ENCODE data around the gene THOP1. TPM values are rescaled to one million over a fixed set of nuclear protein-coding genes. Genes with fewer than 3 reads are reported as not detected.

Gene THOP1
- total RNA-seq (10 to 100 TPM; 23.2 to 61.8 (median 33.9) TPM), polyA plus RNA-seq (10 to 100 TPM; 30.0 to 97.0 (median 51.1) TPM)

DNA sequence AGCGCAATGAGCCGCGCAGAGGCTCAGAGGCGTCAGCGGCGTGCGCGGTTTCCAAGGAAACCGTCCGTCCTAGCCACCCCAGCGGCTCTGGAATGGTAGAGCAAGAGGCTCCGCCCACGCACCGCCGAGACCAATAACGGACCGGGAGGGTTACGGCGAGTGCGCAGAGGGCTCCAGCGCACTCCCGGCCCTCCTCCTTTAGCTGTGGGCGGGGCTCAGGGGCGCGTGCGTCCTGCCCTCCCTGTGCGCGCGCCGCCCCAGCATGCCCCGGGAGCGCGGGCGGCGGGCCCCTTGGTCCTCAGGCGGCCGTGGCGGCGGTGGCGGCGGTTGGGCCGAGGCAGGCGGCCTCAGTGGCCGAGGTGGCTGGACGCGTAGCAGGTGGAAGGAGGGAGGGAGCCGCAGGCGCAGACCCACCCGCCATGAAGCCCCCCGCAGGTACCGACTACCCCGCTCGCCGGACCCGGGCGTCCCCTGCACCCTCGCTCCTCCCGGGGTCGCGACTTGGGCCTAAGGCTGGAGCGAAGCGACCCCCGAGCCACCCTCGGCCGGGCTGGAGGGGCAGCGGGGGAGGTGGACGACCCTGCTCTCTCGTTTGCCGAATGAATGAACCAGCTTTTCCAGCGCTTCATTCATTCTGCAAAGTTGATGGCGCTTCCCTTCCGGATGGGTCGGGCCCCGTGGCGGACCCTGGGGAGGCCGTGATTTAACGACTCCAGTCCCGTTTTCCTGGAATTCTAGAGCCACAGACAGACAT is at the start of gene THOP1:
THOP1 (plus strand) TSS at position 260 of the 754 bp plus-strand sequence; CDS start at position 420, 160 bp downstream.
- TF ChIP-seq, protein P1, sequence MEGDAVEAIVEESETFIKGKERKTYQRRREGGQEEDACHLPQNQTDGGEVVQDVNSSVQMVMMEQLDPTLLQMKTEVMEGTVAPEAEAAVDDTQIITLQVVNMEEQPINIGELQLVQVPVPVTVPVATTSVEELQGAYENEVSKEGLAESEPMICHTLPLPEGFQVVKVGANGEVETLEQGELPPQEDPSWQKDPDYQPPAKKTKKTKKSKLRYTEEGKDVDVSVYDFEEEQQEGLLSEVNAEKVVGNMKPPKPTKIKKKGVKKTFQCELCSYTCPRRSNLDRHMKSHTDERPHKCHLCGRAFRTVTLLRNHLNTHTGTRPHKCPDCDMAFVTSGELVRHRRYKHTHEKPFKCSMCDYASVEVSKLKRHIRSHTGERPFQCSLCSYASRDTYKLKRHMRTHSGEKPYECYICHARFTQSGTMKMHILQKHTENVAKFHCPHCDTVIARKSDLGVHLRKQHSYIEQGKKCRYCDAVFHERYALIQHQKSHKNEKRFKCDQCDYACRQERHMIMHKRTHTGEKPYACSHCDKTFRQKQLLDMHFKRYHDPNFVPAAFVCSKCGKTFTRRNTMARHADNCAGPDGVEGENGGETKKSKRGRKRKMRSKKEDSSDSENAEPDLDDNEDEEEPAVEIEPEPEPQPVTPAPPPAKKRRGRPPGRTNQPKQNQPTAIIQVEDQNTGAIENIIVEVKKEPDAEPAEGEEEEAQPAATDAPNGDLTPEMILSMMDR (IDR thresholded peaks at IDR 0.05): no peak
- peak; percentile 11 to 74 (median 57) for TF ChIP-seq POLR2AphosphoS5 (IDR thresholded peaks at IDR 0.05)
- H3K4me1 ChIP-seq: peaks cover 0 to 49% (median 45%) of the 10 kb centered on the region in 4 donors
- peak within 1 kb of the TSS; percentile 68 to 99 (median 76) for H3K4me3 ChIP-seq
- no peaks in the 10 kb centered on the region for H3K9me3 ChIP-seq
- 0 to 1% methylated on average over 78 of the region's 78 CpGs for WGBS, 2 donors
- intact Hi-C loops (cut with DNase I): loop anchor here (10.0 kb wide), 1 partner anchor 361 kb away; the partner anchor contains the start of gene TIMM13
- H3K36me3 ChIP-seq: peaks cover 0 to 3% (median under 1%) of the 10 kb centered on the region in 4 donors
- no peaks in the 10 kb centered on the region for H3K27me3 ChIP-seq
- H3K27ac ChIP-seq: peak within 1 kb of the TSS; percentile 74 to 86 (median 80)
- peak; percentile 99 for DNase-seq

DNA sequence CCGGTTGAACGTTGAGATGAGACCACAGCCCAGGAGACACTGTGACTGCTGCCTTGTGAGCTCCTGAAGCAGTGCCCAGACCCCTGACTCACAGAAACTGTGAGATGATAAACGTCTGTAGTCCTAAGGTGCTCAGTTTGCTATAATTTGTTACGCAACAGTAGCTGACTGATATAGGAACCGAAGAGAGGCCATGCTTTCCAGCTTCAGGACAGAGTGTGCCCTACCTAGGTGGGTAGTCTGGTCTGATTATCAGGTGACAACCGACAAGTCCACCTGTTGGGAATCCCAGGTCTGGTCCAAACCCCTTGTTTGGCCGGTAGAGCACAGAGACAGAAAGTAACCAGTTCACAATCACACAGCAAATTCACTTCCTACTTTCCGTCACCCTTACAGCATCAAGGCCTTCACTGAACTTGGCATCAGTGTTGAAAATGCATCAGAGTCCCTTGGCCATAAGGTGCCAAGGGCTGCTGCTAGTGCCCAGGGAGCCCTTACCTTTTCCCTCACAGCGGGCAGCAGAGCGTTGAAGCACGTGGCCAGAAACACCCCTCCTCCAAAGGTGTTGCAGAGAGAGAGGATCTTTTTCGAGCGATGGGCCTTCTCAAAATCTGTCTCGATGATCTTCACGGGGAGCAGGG is 48.6 kb upstream of the THOP1 start:
- TF ChIP-seq POLR2AphosphoS5 (IDR thresholded peaks at IDR 0.05): no peak
- no peak for TF ChIP-seq POLR2A (IDR thresholded peaks at IDR 0.05)
- TF ChIP-seq, protein P1 (IDR thresholded peaks at IDR 0.05): no peak
- TF ChIP-seq EP300 (IDR thresholded peaks at IDR 0.05): no peak
- Histone ChIP-seq H3K27ac (no peak overlapping the region), H3K9me3 (no peaks in the 10 kb centered on the region), H3K27me3 (no peaks in the 10 kb centered on the region), H3K36me3 (peaks cover 0 to 48% (median 17%) of the 10 kb centered on the region in 4 donors), H3K4me1 (peaks cover 0 to 16% (median 15%) of the 10 kb centered on the region in 4 donors), H3K4me3 (no peak overlapping the region)
- intact Hi-C loops (cut with DNase I): no loop called here
- no peak for DNase-seq
- WGBS, 2 donors: 96% methylated on average over 15 of the region's 15 CpGs

DNA sequence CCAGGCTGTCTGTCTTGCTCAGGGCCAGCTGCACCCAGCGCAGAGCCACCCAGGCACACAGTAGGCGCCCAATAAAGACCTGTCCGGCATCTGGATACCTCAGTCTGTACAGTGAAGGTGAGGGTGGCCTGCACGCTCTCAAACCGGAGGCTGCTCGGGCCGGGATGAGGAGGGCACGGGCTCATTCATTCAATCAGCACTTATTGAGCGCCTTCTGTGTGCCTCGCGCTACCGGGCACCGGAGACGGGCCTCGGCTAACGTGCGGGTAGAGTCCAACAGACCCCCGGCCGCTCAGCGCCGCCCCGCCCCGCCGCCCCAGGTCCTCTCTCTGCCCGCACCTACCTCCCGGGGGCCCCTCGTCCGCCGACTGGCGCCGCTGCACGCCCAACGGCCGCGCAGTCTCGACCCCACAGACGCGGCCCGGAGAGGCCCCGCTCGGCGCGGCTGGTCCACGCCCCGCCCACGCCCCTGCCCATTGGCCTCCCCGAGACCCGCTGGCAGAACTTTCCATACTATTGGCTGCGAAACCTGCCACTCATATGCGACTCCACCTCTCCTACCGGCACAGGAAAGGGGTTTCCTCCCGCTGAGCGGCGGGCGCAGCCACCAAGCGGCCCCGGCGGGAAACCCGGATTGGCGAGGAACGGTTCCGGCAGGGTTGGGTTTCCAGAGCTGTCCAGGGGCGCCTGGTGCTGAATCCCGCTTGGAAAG is 45.5 kb upstream of the THOP1 start, which contains the start of gene SLC39A3:
SLC39A3 (minus strand) TSS at position 416 of the 712 bp plus-strand sequence. CDS start 2,760 bp downstream, outside the sequence.
- DNase-seq: peak; percentile 99
- TF ChIP-seq EP300 (IDR thresholded peaks at IDR 0.05) (no peak), POLR2AphosphoS5 (IDR thresholded peaks at IDR 0.05) (peak in 3 of 4 donors; percentile 55 to 67 (median 64)), POLR2A (IDR thresholded peaks at IDR 0.05) (no peak)
- TF ChIP-seq, protein P1 (IDR thresholded peaks at IDR 0.05): peak in 1 of 4 experiments; percentile 39
- Histone ChIP-seq H3K4me3 (peak within 1 kb of the TSS; percentile 77 to 99 (median 88)), H3K27ac (peak within 1 kb of the TSS; percentile 73 to 78 (median 76)), H3K4me1 (peaks cover 0 to 16% (median 15%) of the 10 kb centered on the region in 4 donors), H3K9me3 (no peaks in the 10 kb centered on the region), H3K36me3 (peaks cover 0 to 22% (median 13%) of the 10 kb centered on the region in 4 donors), H3K27me3 (peaks cover 0 to 3% (median 0%) of the 10 kb centered on the region in 3 donors)
- WGBS, 2 donors: 1% methylated on average over 64 of the region's 64 CpGs
- intact Hi-C loops (cut with DNase I): no loop called here

DNA sequence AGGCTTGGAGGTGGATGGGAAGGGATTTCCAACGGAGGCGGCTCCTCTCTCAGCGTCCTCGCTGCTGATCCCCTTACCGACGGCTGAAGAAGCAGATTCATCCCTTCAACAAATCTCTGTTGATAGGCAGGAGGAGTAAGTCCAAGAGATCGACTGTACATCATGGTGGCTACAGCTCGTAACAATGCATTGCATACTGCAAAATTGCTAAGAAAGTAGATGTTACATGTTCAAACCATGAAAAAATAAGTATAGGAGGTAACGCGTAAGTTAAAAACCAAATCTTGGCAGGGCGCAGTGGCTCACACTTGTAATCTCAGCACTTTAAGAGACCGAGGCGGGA is 45.0 kb upstream of the THOP1 start:
- peaks cover 0 to 17% (median 9%) of the 10 kb centered on the region in 4 donors for H3K36me3 ChIP-seq
- WGBS, 2 donors: 43 to 54% methylated on average over 13 of the region's 13 CpGs
- no peaks in the 10 kb centered on the region for H3K9me3 ChIP-seq
- TF ChIP-seq, protein P1 (IDR thresholded peaks at IDR 0.05): peak in 1 of 4 experiments; percentile 4
- no peak for TF ChIP-seq POLR2AphosphoS5 (IDR thresholded peaks at IDR 0.05)
- intact Hi-C loops (cut with DNase I): no loop called here
- H3K4me1 ChIP-seq: peaks cover 0 to 16% (median 15%) of the 10 kb centered on the region in 4 donors
- H3K27ac ChIP-seq: no peak overlapping the region
- DNase-seq: no peak
- H3K27me3 ChIP-seq: peaks cover 0 to 3% (median 0%) of the 10 kb centered on the region in 3 donors
- H3K4me3 ChIP-seq: peak overlapping the region in 3 of 4 donors; percentile 85 to 99 (median 92)
